DOHH2 (cell line): ENCODE measurements around the gene SNAI1.

Experiments
- H3F3A ChIP-seq: fragments of 200-600 bp; sonication (generic), shearing (Covaris generic); 2 replicates; pipeline ENCODE4 v1.6.0; 2016; ENCODE audit warnings: antibody characterized with exemption, mild to moderate bottlenecking; ENCODE audit not compliant: control insufficient read depth, insufficient read depth
- H3K27ac ChIP-seq: fragments of 200-600 bp; sonication (generic); 2 replicates; pipeline ENCODE4 v1.5.1; 2014; ENCODE audit warnings: low read depth, mild to moderate bottlenecking, low read length, moderate library complexity
- H3K27me3 ChIP-seq: fragments of 200-600 bp; sonication (generic); 2 replicates; pipeline ENCODE4 v1.6.1; 2014; ENCODE audit warnings: mild to moderate bottlenecking, low read length, mixed read lengths; ENCODE audit not compliant: control insufficient read depth
- H3K36me3 ChIP-seq: fragments of 200-600 bp; sonication (generic); 2 replicates; pipeline ENCODE4 v1.6.1; 2014; ENCODE audit warnings: mild to moderate bottlenecking, low read length, moderate library complexity, mixed read lengths; ENCODE audit not compliant: control insufficient read depth
- H3K4me1 ChIP-seq: fragments of 200-600 bp; sonication (generic); 2 replicates; pipeline ENCODE4 v1.6.1; 2014; ENCODE audit warnings: mild to moderate bottlenecking, low read length, mixed read lengths; ENCODE audit not compliant: control insufficient read depth
- H3K4me2 ChIP-seq: fragments of 200-600 bp; sonication (generic); 2 replicates; pipeline ENCODE4 v1.6.0; 2014; ENCODE audit warnings: mild to moderate bottlenecking, low read length, moderate library complexity
- H3K4me3 ChIP-seq: fragments of 200-600 bp; sonication (generic); 2 replicates; pipeline ENCODE4 v1.5.1; 2014; ENCODE audit warnings: mild to moderate bottlenecking, low read length, mixed read lengths
- H3K79me2 ChIP-seq: fragments of 200-600 bp; sonication (generic); 2 replicates; pipeline ENCODE4 v1.6.1; 2014; ENCODE audit warnings: mild to moderate bottlenecking, low read length, mixed read lengths; ENCODE audit not compliant: control insufficient read depth
- H3K9me2 ChIP-seq: fragments of 200-600 bp; sonication (generic); replicated peaks from 2 replicates; pipeline ENCODE4 v1.6.1; 2014; ENCODE audit warnings: mild to moderate bottlenecking, low read length, mixed read lengths; ENCODE audit not compliant: control insufficient read depth
- H3K9me3 ChIP-seq: fragments of 200-600 bp; sonication (generic); 2 replicates; pipeline ENCODE4 v1.6.1; 2014; ENCODE audit warnings: antibody characterized with exemption, low read length, mixed read lengths; ENCODE audit not compliant: control insufficient read depth, insufficient read depth
- H4K20me1 ChIP-seq: fragments of 200-600 bp; sonication (generic); 2 replicates; pipeline ENCODE4 v1.6.0; 2014; ENCODE audit warnings: low read depth, mild to moderate bottlenecking, antibody characterized with exemption, low read length, moderate library complexity; ENCODE audit not compliant: control insufficient read depth, insufficient read depth
- EZH2phosphoT487 ChIP-seq: fragments of 200-600 bp; sonication (generic); IDR thresholded peaks from 2 replicates; pipeline ENCODE4 v1.6.1; 2017; ENCODE audit warnings: borderline replicate concordance, mild to moderate bottlenecking, antibody characterized with exemption, low read length, moderate library complexity, mixed read lengths
- TF ChIP-seq, protein P1 (sequence below): fragments of 200-600 bp; sonication (generic); IDR thresholded peaks from one replicate; pipeline ENCODE4 v1.5.1; 2014; ENCODE audit warnings: antibody characterized with exemption, mild to moderate bottlenecking, low read depth, low read length; ENCODE audit not compliant: poor library complexity, severe bottlenecking

SNAI1 gene

DNA sequence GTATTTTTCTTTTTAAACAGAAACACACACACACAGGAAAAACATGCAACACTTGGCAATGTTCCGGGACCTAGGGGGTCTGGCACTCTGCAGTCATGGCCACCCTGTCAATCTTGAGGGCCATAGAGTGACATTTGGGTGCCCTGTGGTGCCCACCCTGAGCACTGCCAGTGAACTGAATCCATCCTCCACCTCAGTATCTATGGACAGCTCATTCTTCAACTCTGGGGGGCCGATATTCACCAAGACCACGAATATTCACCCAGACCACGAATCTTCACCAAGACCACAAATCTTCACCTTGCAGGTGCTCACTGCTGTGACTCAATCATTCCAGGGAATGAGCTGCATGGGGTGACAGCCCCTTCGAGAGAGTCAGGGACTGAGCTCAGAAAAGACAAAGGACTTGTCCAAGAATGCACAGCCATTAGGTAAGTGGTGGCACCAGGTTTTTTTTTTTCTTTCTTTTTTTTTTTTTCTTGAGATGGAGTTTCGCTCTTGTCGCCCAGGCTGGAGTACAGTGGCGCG, 19.1 kb downstream of the SNAI1 start:
- H3K4me1 ChIP-seq: peaks cover 20% of the 10 kb centered on the region
- no peak for TF ChIP-seq EZH2phosphoT487
- TF ChIP-seq, protein P1, sequence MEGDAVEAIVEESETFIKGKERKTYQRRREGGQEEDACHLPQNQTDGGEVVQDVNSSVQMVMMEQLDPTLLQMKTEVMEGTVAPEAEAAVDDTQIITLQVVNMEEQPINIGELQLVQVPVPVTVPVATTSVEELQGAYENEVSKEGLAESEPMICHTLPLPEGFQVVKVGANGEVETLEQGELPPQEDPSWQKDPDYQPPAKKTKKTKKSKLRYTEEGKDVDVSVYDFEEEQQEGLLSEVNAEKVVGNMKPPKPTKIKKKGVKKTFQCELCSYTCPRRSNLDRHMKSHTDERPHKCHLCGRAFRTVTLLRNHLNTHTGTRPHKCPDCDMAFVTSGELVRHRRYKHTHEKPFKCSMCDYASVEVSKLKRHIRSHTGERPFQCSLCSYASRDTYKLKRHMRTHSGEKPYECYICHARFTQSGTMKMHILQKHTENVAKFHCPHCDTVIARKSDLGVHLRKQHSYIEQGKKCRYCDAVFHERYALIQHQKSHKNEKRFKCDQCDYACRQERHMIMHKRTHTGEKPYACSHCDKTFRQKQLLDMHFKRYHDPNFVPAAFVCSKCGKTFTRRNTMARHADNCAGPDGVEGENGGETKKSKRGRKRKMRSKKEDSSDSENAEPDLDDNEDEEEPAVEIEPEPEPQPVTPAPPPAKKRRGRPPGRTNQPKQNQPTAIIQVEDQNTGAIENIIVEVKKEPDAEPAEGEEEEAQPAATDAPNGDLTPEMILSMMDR: no peak
- no peaks in the 10 kb centered on the region for H3K36me3 ChIP-seq
- no peaks in the 10 kb centered on the region for H3K9me2 ChIP-seq
- no peaks in the 10 kb centered on the region for H4K20me1 ChIP-seq
- no peak overlapping the region for H3K27ac ChIP-seq
- H3K79me2 ChIP-seq: no peaks in the 10 kb centered on the region
- H3K4me2 ChIP-seq: no peak overlapping the region
- no peaks in the 10 kb centered on the region for H3K9me3 ChIP-seq
- no peaks in the 10 kb centered on the region; the same call in 1 of the 2 replicates for H3F3A ChIP-seq
- H3K27me3 ChIP-seq: peaks cover 5% of the 10 kb centered on the region; the same call in 1 of the 2 replicates
- H3K4me3 ChIP-seq: no peak overlapping the region

DNA sequence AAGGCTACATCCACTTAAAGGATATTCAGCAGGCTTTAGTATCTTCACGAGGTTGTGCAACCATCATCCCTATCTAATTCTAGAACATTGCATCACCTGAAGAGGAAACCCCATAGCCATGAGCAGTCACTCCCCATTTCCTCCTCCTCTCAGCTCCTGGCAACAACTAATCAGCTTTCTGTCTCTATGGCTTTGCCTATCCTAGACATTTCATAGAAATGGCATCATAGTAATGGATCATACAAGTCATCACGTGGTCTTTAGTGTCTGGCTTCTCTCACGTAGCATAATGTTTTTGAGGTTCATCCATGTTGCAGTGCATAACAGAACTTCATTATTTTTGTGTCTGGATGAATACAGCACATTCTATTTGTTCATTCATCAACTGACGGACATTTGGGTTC, 20.5 kb downstream of the SNAI1 start:
- H3K4me1 ChIP-seq: peaks cover 23% of the 10 kb centered on the region
- no peaks in the 10 kb centered on the region for H3K9me3 ChIP-seq
- no peaks in the 10 kb centered on the region for H3K79me2 ChIP-seq
- H3K27me3 ChIP-seq: peaks cover 5% of the 10 kb centered on the region; the same call in 1 of the 2 replicates
- H3K27ac ChIP-seq: no peak overlapping the region
- H3K4me3 ChIP-seq: no peak overlapping the region
- H3K9me2 ChIP-seq: no peaks in the 10 kb centered on the region
- no peak for TF ChIP-seq EZH2phosphoT487
- TF ChIP-seq, protein P1: no peak
- H3K36me3 ChIP-seq: no peaks in the 10 kb centered on the region
- no peaks in the 10 kb centered on the region for H4K20me1 ChIP-seq
- peaks cover 2% of the 10 kb centered on the region; the same call in 1 of the 2 replicates for H3F3A ChIP-seq
- no peak overlapping the region for H3K4me2 ChIP-seq

DNA sequence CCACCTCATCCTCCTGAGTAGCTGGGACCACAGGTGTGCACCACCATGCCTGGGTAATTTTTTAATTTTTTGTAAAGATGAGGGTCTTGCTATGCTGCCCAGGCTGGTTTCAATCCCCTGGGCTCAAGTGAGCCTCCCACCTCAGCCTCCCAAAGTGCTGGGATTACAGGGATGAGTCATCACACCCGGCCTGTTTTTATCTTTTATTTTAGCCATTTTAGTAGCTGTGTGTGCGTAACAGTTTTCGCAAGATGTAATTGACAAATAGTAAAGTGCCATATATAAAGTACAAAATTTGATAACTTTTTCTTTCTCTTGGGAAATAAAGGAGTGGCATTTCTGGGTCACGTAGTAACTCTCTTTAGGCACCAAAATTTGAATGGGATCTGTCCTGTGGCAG, 21.4 kb downstream of the SNAI1 start:
- Histone ChIP-seq H3K79me2 (no peaks in the 10 kb centered on the region), H3K36me3 (no peaks in the 10 kb centered on the region), H3K4me1 (peaks cover 20% of the 10 kb centered on the region), H3F3A (peaks cover 2% of the 10 kb centered on the region; the same call in 1 of the 2 replicates), H3K9me3 (no peaks in the 10 kb centered on the region), H3K9me2 (no peaks in the 10 kb centered on the region), H3K27ac (no peak overlapping the region), H3K4me3 (no peak overlapping the region), H3K4me2 (no peak overlapping the region), H3K27me3 (peaks cover 5% of the 10 kb centered on the region; the same call in 1 of the 2 replicates), H4K20me1 (no peaks in the 10 kb centered on the region)
- TF ChIP-seq, protein P1: no peak
- no peak for TF ChIP-seq EZH2phosphoT487
